T-helper 22 cell (primary cell): Measurements from ENCODE around the gene PLXNA4.

ENCODE experiments used
- DNase-seq: peaks from one replicate; pipeline ENCODE4 v3.0.0-alpha.2; 2020; ENCODE audit warnings: low read depth

The PLXNA4 gene

GRCh38 chr7:132270517-132270916 is 305.8 kb downstream of the PLXNA4 start:
- DNase-seq, result no peak

GRCh38 chr7:132269718-132270117 is 306.6 kb downstream of the PLXNA4 start:
- no peak for DNase-seq

GRCh38 chr7:132263151-132263550 is 313.1 kb downstream of the PLXNA4 start:
- no peak for DNase-seq

- no peak for DNase-seq
Measured at GRCh38 chr7:132262160-132262470, 314.2 kb downstream of the PLXNA4 start.

- DNase-seq, result no peak
Measured at GRCh38 chr7:132261327-132262159, 314.7 kb downstream of the PLXNA4 start.

- no peak for DNase-seq
Measured at GRCh38 chr7:132258231-132258630, 318.0 kb downstream of the PLXNA4 start.

GRCh38 chr7:132257253-132257652 is 319.0 kb downstream of the PLXNA4 start:
- no peak for DNase-seq

GRCh38 chr7:132256721-132257212 is 319.5 kb downstream of the PLXNA4 start:
- no peak for DNase-seq

GRCh38 chr7:132255898-132256297 is 320.4 kb downstream of the PLXNA4 start:
- DNase-seq, result no peak

- DNase-seq, result no peak
Measured at GRCh38 chr7:132255115-132255797, 321.0 kb downstream of the PLXNA4 start.

GRCh38 chr7:132254455-132254854 is 321.8 kb downstream of the PLXNA4 start:
- DNase-seq, result no peak

GRCh38 chr7:132252793-132253100 is 323.5 kb downstream of the PLXNA4 start:
- no peak for DNase-seq

GRCh38 chr7:132251327-132251659 is 325.0 kb downstream of the PLXNA4 start:
- no peak for DNase-seq

GRCh38 chr7:132250480-132251326 is 325.6 kb downstream of the PLXNA4 start:
- DNase-seq, result no peak

GRCh38 chr7:132249256-132249971 is 326.9 kb downstream of the PLXNA4 start:
- DNase-seq, result no peak

- DNase-seq, result no peak
Measured at GRCh38 chr7:132248841-132249240, 327.4 kb downstream of the PLXNA4 start.

- no peak for DNase-seq
Measured at GRCh38 chr7:132247995-132248618, 328.2 kb downstream of the PLXNA4 start.

- no peak for DNase-seq
Measured at GRCh38 chr7:132246591-132246990, 329.7 kb downstream of the PLXNA4 start.

- DNase-seq, result no peak
Measured at GRCh38 chr7:132245539-132245938, 330.7 kb downstream of the PLXNA4 start.

GRCh38 chr7:132244903-132245480 is 331.3 kb downstream of the PLXNA4 start:
- DNase-seq, result no peak

- no peak for DNase-seq
Measured at GRCh38 chr7:132243463-132243862, 332.8 kb downstream of the PLXNA4 start.
